ENCODE data around the gene SLC66A1. TPM values are rescaled to one million over a fixed set of nuclear protein-coding genes. Genes with fewer than 3 reads are reported as not detected.
A peak's percentile ranks its signal among the peaks of the same experiment; 100 is the strongest.
"Not testable (repeated sequence)": the region's sequence is repeated elsewhere in the genome, so short reads cannot be mapped to it uniquely, and the experiment has no call there.

SLC66A1 gene, protein sequence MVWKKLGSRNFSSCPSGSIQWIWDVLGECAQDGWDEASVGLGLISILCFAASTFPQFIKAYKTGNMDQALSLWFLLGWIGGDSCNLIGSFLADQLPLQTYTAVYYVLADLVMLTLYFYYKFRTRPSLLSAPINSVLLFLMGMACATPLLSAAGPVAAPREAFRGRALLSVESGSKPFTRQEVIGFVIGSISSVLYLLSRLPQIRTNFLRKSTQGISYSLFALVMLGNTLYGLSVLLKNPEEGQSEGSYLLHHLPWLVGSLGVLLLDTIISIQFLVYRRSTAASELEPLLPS
- 11.1 TPM for total RNA-seq

DNA sequence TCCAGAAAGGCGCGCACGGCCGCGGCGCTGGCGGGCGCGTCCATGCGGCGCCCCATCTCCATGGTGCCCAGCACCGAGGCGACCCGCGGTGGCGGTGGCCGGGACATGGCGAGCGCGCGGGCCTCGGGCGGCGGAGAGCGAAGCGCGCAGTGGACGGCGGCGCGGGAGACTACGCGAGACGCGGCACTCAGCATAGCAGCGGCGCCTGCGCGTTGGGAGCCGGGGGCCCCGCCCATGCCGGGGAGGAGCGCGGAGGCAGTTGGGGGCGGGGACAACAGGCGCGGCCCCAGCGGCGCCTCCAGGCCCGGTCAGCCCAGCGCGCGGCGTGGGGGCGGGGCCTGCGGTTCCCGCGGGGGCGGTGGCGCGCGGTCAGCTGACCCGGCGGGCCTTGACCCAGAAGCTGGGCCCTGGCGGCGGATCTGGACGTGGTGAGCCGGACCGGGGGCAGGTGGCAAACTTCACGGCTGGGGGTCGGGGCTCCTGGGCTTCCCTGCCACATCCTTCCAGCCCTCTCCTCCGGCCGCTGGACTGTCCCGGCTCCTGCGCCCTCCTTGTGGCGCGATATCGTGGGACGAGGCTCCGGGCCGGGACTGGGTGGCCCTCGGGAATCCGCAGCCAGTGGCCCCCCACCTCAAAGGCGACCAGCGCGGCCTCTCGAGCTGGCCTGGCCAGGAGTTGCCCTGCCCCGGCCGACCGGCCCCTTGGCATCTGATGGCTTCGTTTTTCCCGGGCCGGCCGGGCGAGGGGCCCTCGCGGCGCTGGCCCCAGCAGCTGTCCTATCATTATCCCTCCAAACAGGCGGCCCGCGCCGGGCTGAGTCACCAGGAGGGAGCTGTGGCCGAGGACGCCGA is at the start of gene SLC66A1, which contains the start of gene AKR7A2:
Gene SLC66A1 (plus strand): TSS at position 396 of the 851 bp plus-strand sequence. CDS start 5,352 bp downstream, outside the sequence.
Gene AKR7A2 (minus strand): TSS at position 214 of the 851 bp plus-strand sequence. CDS start 20 bp downstream, at position 194.
- H3K36me3 ChIP-seq, result peaks cover 12 to 13% of the 10 kb centered on the region in 2 donors
- peak; percentile 78 to 96 for DNase-seq (ENCODE audit: low spot score in 2 of 2)
- intact Hi-C loops (cut with DNase I), result loop anchor here (1.0 to 10.0 kb wide), 5 partner anchors 77 to 387 kb away; partner anchors contain the start of genes CAPZB and NBL1
- TF ChIP-seq, protein P1, sequence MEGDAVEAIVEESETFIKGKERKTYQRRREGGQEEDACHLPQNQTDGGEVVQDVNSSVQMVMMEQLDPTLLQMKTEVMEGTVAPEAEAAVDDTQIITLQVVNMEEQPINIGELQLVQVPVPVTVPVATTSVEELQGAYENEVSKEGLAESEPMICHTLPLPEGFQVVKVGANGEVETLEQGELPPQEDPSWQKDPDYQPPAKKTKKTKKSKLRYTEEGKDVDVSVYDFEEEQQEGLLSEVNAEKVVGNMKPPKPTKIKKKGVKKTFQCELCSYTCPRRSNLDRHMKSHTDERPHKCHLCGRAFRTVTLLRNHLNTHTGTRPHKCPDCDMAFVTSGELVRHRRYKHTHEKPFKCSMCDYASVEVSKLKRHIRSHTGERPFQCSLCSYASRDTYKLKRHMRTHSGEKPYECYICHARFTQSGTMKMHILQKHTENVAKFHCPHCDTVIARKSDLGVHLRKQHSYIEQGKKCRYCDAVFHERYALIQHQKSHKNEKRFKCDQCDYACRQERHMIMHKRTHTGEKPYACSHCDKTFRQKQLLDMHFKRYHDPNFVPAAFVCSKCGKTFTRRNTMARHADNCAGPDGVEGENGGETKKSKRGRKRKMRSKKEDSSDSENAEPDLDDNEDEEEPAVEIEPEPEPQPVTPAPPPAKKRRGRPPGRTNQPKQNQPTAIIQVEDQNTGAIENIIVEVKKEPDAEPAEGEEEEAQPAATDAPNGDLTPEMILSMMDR (IDR thresholded peaks at IDR 0.05), result no peak
- peaks cover 0 to 13% of the 10 kb centered on the region in 2 donors for H3K4me1 ChIP-seq
- peak within 1 kb of the TSS; percentile 83 to 93 for H3K27ac ChIP-seq
- H3K27me3 ChIP-seq, result no peaks in the 10 kb centered on the region
- H3K9me3 ChIP-seq, result no peaks in the 10 kb centered on the region
- H3K4me3 ChIP-seq, result peak within 1 kb of the TSS; percentile 71 to 96

DNA sequence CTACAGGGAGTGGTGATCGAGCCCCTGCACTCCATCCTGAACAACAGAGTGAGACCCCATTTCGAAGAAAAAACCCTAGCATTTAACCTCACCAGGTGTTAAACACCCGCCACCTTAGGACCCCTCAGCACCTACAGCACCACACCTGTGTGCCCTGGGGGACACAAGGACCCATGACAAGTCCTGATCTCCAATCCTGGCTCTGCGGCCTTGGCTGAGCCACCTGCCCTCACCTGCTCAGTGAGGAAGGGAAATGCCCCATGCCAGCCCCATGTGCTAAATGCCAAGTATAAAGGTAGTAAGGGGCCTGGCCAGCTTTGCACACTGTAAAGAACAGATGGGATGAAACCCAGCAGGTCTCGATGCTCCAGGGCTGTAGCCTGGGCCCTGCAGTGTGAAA is 49.4 kb upstream of the SLC66A1 start:
- TF ChIP-seq, protein P1 (IDR thresholded peaks at IDR 0.05), result no peak
- Histone ChIP-seq H3K9me3 (no peaks in the 10 kb centered on the region), H3K27me3 (no peaks in the 10 kb centered on the region), H3K4me3 (no peak overlapping the region), H3K36me3 (peaks cover 27 to 30% of the 10 kb centered on the region in 2 donors), H3K4me1 (no peaks in the 10 kb centered on the region), H3K27ac (no peak overlapping the region)
- intact Hi-C loops (cut with DNase I), result no loop called here
- DNase-seq (ENCODE audit: low spot score in 2 of 2), result no peak

DNA sequence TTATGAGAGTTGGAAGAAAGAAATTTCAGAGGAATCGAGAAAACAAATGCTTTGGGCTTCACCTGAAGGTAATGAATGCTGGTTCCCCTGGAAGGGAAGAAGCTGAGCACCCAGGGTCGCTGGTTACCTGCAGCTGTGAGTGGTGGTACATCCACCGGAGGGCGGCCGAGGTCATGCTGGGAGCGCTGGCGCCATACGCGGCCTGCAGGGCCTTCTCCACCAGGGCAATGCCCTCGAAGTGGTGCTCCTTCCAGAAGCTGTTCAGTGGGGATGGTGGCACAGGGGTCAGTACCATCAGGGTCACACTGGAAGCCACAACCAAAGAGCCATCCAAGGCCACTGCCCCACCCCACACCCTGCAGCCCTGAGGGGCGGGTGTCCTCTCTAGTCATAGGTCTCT is 43.7 kb upstream of the SLC66A1 start:
- TF ChIP-seq, protein P1 (IDR thresholded peaks at IDR 0.05), result no peak
- no peaks in the 10 kb centered on the region for H3K4me1 ChIP-seq
- H3K9me3 ChIP-seq, result no peaks in the 10 kb centered on the region
- DNase-seq (ENCODE audit: low spot score in 2 of 2), result no peak
- intact Hi-C loops (cut with DNase I), result no loop called here
- no peaks in the 10 kb centered on the region for H3K36me3 ChIP-seq
- no peak overlapping the region for H3K4me3 ChIP-seq
- no peak overlapping the region for H3K27ac ChIP-seq
- H3K27me3 ChIP-seq, result no peaks in the 10 kb centered on the region

DNA sequence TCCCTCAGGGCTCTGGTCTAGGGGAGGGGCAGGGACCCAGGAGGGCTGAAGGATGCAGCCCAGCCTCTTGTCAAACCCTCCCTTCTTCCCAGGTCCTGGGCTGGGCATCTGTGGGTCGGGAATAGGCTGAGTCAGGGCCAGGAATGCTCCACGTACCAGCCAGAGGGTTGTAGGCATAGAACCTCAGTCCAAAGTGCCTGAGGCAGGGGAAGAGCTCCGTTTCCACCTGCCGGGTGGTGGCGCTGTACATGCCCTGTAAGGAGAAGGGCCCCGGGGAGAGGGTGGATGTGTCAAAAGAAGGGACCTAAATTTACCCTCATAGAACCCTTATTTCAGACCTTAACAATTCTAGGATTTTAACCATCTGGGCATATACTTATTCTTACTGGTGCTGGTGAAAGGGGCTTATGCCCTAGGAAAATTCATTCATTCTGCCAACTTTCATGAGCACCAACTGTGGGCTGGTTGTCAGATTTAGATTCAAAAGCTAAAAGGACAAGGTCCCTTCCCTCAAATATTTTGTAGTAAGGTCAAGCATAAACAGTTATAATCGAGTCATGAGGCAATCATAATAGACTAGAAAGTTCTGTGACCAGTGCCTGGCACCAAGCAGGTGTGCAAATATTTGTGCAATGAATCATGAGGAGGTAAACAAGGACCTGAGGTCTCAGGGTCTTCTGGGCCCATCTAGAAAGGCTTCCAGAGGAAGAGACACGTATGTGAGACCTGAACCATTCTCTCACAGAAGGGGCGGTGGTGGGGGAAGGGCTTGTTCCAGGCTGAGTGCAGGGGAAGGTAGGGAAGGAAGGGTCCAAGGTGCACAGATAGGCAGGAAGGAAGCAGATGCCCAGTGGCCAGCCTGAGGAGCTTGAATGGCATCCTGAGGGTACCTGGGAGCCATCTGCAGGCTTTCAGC is 42.4 kb upstream of the SLC66A1 start:
- intact Hi-C loops (cut with DNase I); H3K4me3 ChIP-seq; H3K27me3 ChIP-seq: not testable (repeated sequence)

DNA sequence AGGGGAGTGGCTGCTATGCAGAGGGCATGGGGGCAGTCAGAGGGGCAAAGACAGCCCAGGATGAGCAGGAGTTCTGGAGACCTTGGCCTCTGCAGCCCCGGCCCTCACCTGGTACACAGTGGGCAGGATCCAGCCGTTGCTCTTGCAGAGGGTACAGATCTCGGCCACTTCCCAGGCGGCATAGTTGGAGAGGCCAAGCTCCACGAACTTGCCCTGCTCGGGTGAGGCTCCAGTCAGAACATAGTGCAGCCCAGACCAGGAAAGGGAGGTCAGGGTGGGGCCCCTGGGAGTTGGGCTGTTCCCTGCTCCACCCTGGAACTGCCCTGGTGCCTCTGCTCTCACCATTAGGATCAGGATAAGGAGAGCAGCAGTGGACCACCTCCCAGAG is 41.8 kb upstream of the SLC66A1 start:
- DNase-seq (ENCODE audit: low spot score in 2 of 2); H3K9me3 ChIP-seq; intact Hi-C loops (cut with DNase I); H3K27me3 ChIP-seq; H3K4me1 ChIP-seq; H3K27ac ChIP-seq; H3K4me3 ChIP-seq; H3K36me3 ChIP-seq: not testable (repeated sequence)

More for the DNA sequence above, 42.4 kb upstream of the SLC66A1 start:
- H3K27ac ChIP-seq; DNase-seq (ENCODE audit: low spot score in 2 of 2); H3K4me1 ChIP-seq; H3K36me3 ChIP-seq; H3K9me3 ChIP-seq: not testable (repeated sequence)

DNA sequence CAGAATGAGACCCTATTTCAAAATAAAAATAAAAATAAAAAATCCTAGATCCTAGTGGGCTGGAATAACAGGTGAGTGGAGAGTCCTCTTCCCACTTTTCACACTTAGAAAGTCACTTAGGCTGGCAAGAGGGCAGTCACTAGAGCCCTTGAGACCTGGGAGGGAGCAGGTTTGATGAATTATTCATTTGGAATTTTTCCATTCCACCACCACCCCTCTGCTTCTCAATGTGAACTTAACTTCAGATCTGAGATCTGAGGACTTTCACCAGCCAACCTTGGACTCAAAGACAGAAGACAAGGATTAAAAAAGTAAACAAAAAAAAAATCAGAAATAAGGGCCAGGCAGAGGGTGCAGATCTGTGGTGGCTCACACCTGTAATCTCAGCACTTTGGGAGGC is 40.1 kb upstream of the SLC66A1 start:
- Histone ChIP-seq H3K9me3 (no peaks in the 10 kb centered on the region), H3K4me3 (no peak overlapping the region), H3K4me1 (no peaks in the 10 kb centered on the region), H3K36me3 (no peaks in the 10 kb centered on the region), H3K27me3 (no peaks in the 10 kb centered on the region), H3K27ac (no peak overlapping the region)
- TF ChIP-seq, protein P1 (IDR thresholded peaks at IDR 0.05), result no peak
- no peak for DNase-seq (ENCODE audit: low spot score in 2 of 2)
- intact Hi-C loops (cut with DNase I), result no loop called here
